ENCODE results near the gene PGAM2.

PGAM2 gene

GRCh38 chr7:44103923-44104859 is 38.8 kb upstream of the PGAM2 start, which contains the start of gene AEBP1:
Gene AEBP1 (plus strand): TSS chr7:44104345. CDS start chr7:44104666, 321 bp downstream.
- DNase-seq (ENCODE audit: low read depth in 2 of 3, low spot score in 1 of 3) = no peak

- no peak for DNase-seq (ENCODE audit: low read depth in 2 of 3, low spot score in 1 of 3)
Measured at GRCh38 chr7:44103566-44103922, 38.2 kb upstream of the PGAM2 start.

- no peak for DNase-seq (ENCODE audit: low read depth in 2 of 3, low spot score in 1 of 3)
Measured at GRCh38 chr7:44102846-44103565, 37.6 kb upstream of the PGAM2 start.

GRCh38 chr7:44101966-44102845 is 36.8 kb upstream of the PGAM2 start:
- no peak for DNase-seq (ENCODE audit: low read depth in 2 of 3, low spot score in 1 of 3)

GRCh38 chr7:44101303-44101965 is 36.1 kb upstream of the PGAM2 start:
- no peak for DNase-seq (ENCODE audit: low read depth in 2 of 3, low spot score in 1 of 3)

- DNase-seq (ENCODE audit: low read depth in 2 of 3, low spot score in 1 of 3) = no peak
Measured at GRCh38 chr7:44100458-44101302, 35.3 kb upstream of the PGAM2 start.

- no peak for DNase-seq (ENCODE audit: low read depth in 2 of 3, low spot score in 1 of 3)
Measured at GRCh38 chr7:44099669-44100068, 34.3 kb upstream of the PGAM2 start.

- no peak for DNase-seq (ENCODE audit: low read depth in 2 of 3, low spot score in 1 of 3)
Measured at GRCh38 chr7:44098092-44099068, 33.0 kb upstream of the PGAM2 start.

- peak in 1 of 3 donors; percentile 22 for DNase-seq (ENCODE audit: low read depth in 2 of 3, low spot score in 1 of 3)
Measured at GRCh38 chr7:44097064-44097932, 31.9 kb upstream of the PGAM2 start.

GRCh38 chr7:44096326-44096881 is 31.0 kb upstream of the PGAM2 start:
- DNase-seq (ENCODE audit: low read depth in 2 of 3, low spot score in 1 of 3) = no peak

- no peak for DNase-seq (ENCODE audit: low read depth in 2 of 3, low spot score in 1 of 3)
Measured at GRCh38 chr7:44095781-44096180, 30.4 kb upstream of the PGAM2 start.

GRCh38 chr7:44094883-44095592 is 29.7 kb upstream of the PGAM2 start:
- no peak for DNase-seq (ENCODE audit: low read depth in 2 of 3, low spot score in 1 of 3)

GRCh38 chr7:44094365-44094764 is 29.0 kb upstream of the PGAM2 start:
- no peak for DNase-seq (ENCODE audit: low read depth in 2 of 3, low spot score in 1 of 3)

- DNase-seq (ENCODE audit: low read depth in 2 of 3, low spot score in 1 of 3) = no peak
Measured at GRCh38 chr7:44093102-44093641, 27.8 kb upstream of the PGAM2 start.

GRCh38 chr7:44087911-44088838 is 22.8 kb upstream of the PGAM2 start:
- no peak for DNase-seq (ENCODE audit: low read depth in 2 of 3, low spot score in 1 of 3)
